ENCODE measurements around the gene OCA2.

OCA2 gene

DNA sequence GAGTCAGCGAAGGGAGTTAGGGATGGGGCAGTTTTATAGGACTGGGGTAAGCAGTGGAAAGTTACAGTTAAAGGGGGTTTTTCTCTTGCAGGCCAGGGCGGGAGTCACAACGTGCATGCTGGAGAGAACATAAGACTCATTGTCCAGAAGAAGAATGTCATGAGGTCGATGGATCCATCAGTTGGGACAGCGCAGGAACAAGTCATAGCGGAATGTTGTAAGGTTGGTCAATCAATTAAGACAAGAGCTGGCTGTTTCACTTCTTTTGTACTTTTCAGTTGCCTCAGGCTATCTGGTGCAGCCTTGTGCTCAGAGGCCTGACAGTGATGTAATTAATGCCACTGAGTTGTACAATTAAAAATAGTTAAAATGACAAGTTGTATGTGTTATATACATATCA lies 165.6 kb downstream of the OCA2 start:
- no peak for DNase-seq

DNA sequence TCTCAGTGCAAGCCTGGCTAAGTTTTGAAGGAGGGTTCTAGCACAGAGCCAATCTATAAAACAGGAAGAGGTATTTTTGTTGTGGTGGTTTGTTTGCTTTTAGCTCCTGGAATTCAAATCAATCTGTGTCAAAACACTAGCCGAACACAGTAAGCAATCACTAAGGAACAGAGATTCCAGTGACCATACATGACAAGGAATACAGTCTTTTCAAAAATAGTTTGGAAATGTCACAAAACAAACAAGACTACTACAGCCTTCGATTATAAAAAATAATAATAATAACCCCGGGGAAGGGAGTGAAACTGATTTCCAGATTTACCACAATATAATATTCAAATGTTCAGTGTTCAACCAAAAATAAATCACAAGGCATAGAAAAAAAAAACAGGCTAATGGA lies 166.5 kb downstream of the OCA2 start:
- DNase-seq = no peak

DNA sequence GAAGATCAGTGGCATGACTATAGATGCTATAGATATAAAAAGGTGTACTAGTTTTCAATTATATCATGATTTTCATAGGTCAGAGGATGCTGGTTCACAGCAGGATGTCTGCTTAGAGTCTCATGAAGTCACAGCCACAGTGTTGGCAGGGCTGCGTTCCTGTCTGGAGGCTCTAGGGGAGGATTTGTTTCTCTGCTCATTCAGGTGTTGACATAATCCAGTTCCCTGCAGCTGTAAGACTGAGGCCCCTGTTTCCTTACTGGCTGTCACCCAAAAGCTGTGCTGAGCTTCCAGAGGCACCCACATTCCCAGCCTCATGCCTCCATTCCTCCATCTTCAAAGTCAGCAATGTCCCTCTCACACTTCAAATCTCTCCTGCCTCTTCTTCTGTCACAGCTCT lies 170.7 kb downstream of the OCA2 start:
- no peak for DNase-seq

DNA sequence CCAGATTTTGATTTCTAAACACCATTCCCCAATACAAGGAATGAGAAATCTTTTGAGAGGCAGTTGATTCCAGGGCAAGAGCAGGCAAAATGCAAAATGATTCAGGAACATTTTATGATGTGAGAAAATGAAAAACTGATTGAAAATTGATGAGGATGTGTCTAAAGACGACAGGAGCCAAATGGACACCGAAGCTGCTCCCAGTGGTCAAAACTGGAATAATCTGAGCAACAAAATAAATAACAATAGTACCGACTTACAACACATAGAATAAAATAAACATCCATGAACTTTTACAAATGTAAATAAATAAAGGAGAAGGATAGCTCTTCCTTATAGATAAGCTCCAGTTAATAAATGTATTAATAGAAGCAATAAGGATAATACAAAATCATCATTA lies 186.8 kb downstream of the OCA2 start:
- DNase-seq = no peak

DNA sequence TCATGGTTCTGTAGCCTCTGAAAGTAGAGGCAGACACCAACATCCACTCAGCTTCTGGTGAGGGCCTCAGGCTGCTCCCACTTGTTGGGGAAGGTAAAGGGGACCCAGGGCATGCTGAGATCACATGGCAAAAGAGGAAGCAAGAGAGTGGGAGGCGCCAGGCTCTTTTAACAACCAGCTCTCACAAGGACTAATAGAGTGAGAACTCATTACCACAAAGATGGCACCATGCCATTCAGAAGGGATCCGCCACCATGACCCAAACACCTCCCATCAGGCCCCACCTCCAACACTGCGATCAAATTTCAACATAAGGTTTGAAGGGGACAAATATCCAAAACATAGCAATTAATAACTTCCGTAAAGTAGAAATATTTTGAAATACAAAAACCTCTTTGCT lies 192.3 kb downstream of the OCA2 start:
- DNase-seq = no peak

DNA sequence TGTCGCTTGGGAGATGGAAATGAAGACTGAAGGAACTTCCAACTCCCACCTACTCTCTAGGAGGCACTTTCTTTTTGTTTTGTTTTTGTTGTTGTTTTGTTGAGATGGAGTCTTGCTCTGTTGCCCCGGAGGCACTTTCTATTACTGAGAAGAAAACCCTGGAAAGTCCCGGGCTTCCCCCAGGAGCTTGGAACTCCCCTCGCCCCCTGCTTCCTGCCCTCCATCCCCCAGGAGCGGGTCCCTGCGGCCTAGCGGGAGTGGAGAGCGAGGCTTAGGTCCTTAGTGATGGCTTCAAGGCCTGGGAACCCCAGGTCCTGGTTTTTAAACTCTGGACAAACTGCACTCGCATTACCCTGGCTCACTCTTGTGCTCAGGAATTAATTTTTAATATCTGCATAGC lies 195.7 kb downstream of the OCA2 start:
- DNase-seq = no peak

DNA sequence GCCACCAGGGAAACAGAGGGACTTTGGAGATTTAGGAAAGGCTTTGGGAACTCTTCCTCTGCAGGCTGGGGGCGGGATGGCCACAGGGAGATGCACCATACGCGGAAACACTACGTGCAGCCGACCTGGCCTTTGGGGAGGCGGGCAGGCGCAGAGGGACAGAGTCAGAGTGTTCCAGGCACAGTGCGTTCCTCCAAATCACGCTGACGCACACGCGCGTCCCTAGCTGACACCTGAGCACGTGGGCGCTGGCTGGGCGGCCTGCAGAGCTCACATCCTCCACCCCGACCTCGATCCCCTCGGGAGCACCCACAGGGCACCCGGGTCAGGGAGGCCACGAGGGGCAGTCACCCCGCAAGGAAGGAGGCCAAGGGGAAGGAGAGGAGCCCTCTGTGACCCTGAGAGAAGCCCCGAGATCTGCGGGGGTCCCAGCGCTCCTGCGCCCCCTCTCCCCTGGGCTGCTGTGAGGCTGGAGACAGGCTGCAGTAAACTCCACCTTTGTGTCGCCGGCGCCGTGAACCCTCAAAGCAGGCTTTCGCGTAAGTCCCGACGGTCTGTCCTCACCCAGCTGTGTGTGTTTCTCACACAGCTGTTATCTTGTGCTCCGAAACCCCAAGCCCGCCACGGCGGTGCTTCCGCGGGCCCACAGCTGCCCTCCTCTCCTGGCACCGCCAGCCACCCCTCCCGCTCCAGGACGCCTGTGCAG lies 196.3 kb downstream of the OCA2 start:
- no peak for DNase-seq

DNA sequence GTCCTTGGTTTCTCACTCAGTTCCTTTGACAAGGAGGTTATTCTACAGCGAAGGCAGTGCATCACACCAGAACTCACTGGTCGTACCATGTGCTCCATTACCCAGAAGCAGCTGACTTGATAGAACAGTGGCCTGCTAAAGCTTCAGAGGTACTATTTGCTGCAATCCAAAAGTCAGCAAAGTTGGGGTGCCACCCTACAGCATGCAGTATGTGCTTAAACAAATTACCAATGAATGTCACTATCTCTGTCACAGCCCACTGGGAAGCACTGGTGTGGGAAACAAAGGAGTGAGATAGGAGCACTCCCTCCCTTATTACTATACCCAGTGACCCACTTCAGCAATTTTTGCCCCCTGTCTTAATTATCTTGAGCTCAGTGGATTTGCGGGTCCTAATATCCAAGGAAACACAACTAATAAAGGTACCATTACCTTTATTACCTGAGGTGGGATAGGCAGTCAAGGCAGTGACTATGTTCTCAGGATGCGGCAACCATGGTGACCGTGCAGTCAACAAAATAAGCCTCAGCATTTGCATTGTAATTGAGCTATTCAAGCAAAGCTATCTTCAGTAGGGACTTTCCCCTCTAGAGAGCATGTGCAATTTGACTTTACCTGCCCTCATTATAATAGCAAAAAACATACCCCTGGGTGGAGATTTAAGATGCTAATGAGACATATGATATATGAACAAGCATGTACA lies 199.4 kb downstream of the OCA2 start:
- DNase-seq = no peak

DNA sequence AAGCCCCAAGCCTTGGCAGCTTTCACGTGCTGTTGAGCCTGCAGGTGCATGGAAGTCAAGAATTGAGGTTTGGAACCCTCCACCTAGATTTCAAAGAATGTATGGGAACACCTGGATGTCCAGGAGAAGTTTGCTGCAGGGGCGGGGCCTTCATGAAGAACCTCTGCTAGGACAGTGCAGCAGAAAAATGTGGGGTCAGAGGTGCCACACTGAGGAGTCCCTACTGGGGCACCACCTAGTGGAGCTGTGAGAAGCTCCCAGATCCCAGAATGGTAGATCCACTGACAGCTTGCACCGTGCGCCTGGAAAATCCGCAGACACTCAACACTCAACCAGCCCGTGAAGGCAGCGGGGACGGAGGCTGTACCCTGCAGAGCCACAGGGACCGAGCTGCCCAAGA lies 201.6 kb downstream of the OCA2 start:
- no peak for DNase-seq

DNA sequence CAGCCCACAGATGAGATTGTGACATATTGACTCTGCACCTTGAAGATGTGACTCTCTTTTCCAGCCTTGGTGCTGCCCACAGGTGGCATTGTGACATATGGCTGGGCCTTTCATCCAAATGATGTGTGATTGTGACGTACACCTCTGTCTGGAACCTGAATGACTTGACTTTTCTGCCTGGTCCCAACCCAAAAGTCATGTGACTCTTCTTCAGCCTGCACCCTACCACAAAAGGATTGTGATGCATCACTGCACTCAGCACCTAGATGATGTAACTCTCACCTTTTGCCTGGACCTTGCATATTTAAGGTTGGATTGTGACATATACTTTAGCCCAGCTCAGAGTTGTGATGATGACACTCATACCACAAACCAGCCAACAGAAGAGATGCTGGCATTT lies 204.5 kb downstream of the OCA2 start:
- no peak for DNase-seq

DNA sequence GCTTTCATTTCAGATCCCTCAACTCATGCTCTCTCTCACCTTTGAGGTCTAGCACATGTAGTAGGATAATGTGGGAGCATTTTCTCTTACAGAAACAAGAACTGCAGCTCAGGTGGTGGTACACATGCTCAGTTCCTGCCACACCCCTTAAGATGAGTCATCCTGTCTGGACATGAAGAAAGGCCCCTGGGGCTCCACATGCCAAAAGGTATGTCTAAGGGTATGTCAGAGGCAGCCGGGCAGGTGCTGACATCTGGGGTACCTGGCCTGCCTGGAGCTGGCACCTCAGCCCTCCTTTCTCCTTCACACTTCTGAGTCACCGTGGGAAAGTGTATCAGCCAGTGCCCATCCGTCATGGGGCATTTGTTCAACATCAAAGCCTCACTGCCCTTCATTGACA lies 209.9 kb downstream of the OCA2 start:
- DNase-seq = no peak

DNA sequence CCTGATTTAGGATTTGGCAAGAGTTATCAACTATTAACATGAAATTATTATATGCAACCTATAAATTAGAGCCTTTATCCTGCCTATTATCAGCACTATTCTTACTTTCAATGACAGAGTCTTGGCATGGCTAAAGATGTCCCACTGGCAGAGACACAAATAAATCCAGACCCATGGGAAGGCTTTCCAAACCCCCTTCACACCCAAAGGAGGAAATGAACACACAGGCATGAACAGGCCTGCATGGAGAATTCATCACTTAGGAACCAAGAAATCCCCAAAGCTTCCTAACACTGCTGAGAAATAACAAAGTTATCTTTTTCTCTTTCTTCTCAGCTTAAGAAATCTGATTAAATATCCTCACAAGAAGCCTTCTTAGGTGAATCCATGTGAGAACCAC lies 213.9 kb downstream of the OCA2 start:
- no peak for DNase-seq

DNA sequence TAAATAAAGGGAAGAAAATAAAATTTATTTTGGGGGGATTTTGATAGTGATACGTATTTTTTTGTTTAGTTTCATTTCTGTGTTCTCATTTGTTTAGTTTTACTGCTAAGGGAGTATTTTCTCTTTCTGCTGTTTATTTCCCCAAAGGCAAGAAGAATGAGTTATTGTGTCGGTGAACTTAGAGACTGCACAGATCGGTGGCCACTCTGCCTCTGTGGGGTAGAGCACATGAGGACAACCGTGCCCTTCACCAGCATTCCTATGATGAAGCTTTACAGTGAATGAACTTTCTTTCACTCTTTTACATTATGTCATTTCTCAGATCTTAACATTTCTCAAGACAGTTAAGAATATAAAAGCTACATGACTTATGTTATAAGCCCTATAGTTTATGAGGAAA lies 214.4 kb downstream of the OCA2 start:
- DNase-seq = no peak

DNA sequence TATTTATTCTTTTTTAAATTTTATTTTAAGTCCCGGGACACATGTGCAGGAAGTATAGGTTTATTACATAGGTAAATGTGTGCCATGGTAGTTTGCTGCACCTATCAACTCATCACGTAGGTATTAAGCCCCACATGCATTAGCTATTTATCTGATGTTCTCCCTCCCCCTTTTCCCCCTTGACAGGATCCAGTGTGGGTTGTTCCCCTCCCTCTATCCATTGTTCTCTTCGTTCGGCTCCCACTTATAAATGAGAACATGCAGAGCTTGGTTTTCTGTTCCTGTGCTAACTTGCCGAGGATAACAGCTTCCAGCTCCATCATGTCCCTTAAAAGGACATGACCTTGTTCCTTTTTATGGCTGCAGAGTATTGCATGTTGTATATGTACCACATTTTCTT lies 220.3 kb downstream of the OCA2 start:
- no peak for DNase-seq

DNA sequence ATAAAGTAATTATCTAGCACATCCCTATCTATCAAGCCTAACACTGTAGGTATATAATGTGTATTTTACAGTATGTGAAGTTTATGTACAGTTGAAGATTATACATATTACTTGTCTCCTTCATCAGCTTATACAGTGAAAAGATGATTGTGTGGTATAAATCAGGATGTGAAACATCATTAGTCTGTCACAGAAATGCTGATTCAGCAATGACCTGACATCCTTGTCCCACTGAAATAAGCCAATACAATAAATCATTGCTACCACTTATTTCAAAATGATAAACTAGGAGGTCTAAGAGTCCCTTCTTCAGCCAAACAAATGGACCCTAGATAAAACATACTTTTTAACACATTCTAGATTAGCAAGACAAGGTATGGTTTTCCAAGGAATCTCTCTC lies 225.3 kb downstream of the OCA2 start:
- DNase-seq = no peak

DNA sequence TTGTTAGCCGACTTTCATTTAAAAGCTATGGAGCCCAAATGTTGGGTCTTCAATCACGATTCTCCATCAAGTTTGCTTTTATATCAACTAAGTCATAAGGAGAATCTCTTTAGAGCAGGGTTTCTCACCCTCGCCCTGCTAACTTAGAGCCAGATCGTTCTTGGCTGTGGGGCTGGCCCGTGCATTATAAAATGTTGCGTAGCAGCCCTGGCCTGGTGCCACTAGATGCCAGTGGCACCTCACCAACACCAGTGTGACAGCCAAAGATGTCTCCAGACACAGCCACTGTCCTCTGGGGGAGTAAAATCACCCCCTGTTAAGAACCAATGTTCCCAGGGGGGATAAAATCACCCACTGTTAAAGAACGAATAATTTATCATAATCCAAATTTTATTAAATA lies 226.1 kb downstream of the OCA2 start:
- DNase-seq = no peak

DNA sequence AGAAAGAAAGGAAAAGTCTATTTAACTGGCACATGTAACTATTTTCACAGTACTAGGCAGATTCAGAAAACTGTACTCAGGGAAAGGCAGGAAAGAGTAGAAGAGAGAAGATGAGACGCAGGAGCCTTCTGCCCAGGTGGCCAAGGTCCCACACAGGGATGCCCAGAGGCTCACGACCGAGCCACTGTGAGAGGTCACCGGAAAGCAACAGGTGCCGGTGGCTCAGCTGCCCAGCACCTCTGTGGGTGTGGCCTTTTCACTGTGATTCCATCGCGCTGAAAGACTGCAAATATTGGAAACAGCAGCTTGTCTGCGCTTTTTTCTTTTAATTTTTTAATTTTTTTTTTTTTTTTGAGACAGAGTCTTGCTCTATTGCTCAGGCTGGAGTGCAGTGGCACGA lies 226.8 kb downstream of the OCA2 start:
- no peak for DNase-seq

DNA sequence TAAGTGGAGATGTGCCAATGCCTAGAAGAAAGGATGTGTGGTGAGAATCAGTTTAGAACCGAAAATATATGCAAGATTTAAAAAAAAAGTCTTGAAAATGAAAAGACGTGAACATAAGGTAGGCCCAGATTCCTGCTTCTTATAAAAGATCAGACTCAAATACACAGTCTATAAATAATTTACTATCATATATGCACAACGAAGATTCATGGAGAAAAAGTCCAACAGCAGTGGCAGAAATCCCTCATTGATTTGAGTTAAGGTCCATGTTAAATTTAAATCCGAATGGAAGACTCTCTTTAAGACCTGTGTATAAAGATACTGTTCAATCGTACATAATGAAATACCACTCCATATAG lies 227.2 kb downstream of the OCA2 start:
- DNase-seq = no peak

DNA sequence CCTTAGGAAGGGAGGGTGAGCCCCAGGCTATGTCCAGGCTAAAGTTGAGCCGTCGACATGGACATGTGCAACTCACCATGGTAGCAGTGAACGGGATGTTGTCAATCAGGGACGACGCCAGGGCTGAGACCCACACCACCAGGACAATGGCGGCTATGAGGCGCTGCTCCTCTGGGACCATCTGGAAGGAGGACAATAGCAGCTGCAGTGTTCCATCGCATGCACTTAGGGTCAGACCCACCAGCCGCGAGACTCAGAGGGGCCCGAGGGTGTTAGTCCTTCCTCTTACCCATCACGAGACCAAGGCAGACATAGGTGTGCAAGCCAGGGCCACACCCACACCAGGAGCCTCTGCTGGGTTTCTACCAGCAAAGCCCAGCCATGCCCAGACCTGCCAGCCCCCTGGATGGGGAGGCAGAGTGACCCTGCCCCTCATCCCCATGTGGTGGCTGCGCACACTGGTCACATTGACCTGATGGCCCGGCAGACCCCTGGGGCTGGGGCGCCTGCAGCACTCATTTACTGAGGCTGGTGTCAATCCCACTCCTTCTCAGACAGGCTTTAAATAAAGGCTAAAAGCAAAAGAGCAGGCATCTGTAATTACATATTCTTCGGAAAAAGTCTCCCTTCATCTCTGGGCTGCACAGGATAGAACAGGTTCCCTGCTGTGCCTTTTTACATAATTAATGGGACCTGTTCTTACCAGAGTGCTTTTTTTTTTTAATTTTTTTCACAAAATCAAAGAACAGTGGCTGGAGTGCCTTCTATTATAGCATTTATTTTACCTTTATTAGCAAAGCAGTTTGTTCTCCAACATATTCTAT lies 227.8 kb downstream of the OCA2 start:
- DNase-seq = no peak

DNA sequence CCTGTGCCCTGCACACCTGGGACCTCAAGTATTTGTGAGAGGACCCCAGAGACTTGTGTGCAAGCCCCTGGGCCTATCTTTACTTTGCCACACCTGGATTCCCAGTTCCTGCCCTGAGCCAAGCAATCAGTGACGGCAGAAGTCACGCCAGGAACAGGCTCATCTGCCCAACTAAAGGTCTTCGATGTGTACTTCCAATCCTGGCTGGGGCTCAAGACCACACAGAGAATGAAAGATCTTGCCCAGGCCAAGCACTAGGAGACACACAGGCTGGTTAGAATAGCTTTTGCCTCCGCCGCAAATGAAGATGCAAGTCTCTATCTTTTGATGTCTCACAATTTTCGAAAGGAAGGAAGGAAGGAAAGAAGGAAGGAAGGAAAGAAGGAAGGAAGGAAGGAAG lies 228.8 kb downstream of the OCA2 start:
- no peak for DNase-seq

DNA sequence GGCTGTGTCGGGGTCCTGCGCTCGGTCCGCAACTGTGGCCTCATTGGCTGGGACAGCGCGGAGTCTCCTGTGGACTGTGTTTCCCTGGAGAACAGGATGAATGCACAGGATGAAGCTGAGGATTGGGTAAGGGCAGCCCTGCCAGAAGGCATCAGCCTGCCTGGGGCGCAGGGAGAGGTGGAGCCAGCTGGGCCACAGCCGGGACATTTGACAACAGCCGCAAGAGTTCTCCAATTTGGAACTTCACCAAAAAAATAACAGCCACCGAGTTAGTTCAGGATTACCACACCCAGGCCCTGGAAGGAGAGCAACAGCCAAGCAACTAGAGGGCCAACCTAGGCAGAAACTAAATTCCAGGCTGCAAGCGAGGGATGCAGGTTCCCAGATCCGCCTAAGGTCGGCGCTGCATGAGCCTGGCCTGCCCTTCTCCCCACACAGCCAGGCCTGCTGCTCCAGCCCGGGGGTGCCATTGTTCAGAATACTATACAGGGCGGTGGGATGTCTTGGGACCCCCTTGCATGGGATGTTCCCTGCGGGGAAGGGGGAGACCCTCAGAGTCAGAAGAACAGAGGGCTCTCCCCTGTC lies 229.3 kb downstream of the OCA2 start:
- DNase-seq = no peak

DNA sequence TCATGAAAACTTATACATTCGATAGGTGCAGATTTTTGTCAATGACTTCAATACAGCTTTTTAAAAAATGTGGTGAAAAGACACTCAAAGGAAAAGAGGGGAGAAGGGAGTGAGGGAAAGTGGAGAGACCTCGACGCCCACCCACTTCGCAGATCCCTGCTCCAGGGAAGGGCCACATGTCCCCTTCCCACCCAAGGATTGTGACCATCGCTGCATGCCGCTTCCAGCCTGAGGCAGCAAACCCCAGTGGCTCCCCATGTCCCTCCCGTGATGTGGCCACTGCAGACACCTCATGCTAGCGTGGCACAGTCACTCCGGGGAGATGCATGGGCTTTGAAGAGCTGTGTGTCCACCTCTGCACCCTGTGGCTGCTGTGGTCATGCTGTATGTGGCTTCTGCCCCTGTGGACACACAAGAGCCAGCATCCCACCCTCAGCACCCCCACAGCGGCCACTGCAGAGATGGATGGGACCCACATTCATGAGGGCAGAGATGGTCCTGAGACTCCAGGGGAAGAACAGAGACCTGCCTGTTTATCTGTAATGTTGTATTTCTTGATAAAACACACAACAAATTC lies 230.2 kb downstream of the OCA2 start:
- no peak for DNase-seq

DNA sequence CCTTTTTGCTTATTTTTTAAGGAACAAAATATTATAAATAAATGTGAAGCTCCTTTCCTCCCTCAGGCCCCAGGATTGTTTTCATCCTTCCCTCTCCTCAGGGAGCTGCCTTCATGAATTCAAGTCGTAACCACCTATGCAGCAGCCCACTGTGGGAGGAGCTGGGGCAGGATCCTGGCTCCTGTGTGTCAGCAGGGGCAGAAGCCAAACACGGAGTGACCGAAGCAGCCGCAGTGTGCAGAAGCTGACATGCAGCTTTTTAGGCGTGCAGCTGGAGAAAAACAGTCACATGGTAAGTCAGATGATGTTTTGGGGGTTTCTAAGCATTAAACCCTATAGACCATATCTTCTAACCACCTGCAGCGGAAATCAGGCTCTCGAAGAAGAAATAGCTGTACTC lies 231.3 kb downstream of the OCA2 start:
- DNase-seq = no peak
